ENCODE measurements around the gene ITIH4. TPM values are rescaled to one million over a fixed set of nuclear protein-coding genes. Genes with fewer than 3 reads are reported as not detected.
A peak's percentile ranks its signal among the peaks of the same experiment; 100 is the strongest.

ITIH4 gene
- total RNA-seq, 1 donor from 2014 or later, result 1.1 TPM

DNA sequence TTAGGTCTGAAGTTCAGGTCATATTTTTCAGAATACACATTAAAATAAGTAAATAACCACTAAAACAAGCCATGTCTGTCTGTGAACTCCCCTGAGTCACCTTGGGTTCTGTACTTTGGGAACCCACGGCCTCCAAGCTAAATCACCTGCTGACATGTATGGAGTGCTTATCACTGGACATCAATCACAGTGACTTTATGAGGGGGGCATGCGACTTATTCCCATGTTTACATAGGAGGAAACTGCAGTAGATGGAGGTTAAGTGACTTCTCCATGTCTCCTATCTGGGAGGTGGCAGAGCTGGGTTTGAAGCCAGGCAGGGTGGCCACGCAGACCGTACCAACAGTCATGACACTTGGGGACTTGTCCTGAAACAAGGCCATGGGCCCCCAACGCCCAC is 8.1 kb downstream of the ITIH4 start:
- Mint-ChIP-seq H3K4me3 (no peak overlapping the region), H3K36me3 (no peaks in the 10 kb centered on the region), H3K9me3 (no peaks in the 10 kb centered on the region), H3K27me3 (ENCODE audit: insufficient read depth, low read depth) (peaks cover 11% of the 10 kb centered on the region), H3K27ac (no peak overlapping the region), H3K4me1 (peaks cover 17% of the 10 kb centered on the region)
- no peak overlapping the region for H2AFZ ChIP-seq (replicated peaks)
- no peak overlapping the region for H3K4me3 ChIP-seq
- H3K27ac ChIP-seq, result no peak overlapping the region
- no peaks in the 10 kb centered on the region for H4K20me1 ChIP-seq (ENCODE audit: low read depth)
- no peaks in the 10 kb centered on the region for H3K79me2 ChIP-seq (ENCODE audit: low read depth)
- no peaks in the 10 kb centered on the region for H3K9me3 ChIP-seq (ENCODE audit: low read depth)
- peaks cover 10% of the 10 kb centered on the region for H3K4me1 ChIP-seq
- DNase-seq (ENCODE audit: low spot score), result no peak
- H3F3A ChIP-seq (ENCODE audit: low read depth), result peaks cover 4% of the 10 kb centered on the region
- no peak overlapping the region for H3K9ac ChIP-seq
- TF ChIP-seq EZH2phosphoT487 (IDR thresholded peaks at IDR 0.05), result no peak
- no peak for TF ChIP-seq EZH2 (IDR thresholded peaks at IDR 0.05)
- TF ChIP-seq, protein P1, sequence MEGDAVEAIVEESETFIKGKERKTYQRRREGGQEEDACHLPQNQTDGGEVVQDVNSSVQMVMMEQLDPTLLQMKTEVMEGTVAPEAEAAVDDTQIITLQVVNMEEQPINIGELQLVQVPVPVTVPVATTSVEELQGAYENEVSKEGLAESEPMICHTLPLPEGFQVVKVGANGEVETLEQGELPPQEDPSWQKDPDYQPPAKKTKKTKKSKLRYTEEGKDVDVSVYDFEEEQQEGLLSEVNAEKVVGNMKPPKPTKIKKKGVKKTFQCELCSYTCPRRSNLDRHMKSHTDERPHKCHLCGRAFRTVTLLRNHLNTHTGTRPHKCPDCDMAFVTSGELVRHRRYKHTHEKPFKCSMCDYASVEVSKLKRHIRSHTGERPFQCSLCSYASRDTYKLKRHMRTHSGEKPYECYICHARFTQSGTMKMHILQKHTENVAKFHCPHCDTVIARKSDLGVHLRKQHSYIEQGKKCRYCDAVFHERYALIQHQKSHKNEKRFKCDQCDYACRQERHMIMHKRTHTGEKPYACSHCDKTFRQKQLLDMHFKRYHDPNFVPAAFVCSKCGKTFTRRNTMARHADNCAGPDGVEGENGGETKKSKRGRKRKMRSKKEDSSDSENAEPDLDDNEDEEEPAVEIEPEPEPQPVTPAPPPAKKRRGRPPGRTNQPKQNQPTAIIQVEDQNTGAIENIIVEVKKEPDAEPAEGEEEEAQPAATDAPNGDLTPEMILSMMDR (IDR thresholded peaks at IDR 0.05), result no peak
- no peaks in the 10 kb centered on the region for H3K36me3 ChIP-seq
- H3K4me2 ChIP-seq, result no peak overlapping the region
- H3K27me3 ChIP-seq, result no peaks in the 10 kb centered on the region

DNA sequence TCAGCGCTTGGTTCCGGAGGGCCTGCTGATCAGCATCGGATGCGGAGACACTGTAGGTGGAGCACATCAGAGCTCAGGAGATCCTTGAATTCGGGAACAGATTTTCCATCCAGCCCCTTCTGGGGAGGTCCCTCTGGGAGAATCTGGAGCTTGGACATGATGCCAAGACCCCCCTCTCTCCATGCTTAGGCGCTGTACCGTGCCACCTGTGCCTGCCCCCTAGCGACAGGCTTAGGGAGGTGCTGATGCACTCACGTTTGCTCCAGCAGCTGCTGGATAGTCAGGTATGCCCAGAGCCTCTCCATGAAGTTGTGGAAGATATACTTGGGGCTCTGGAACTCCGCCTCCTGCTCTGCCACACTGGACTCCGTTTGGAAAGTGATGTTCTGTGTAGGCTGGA is 9.7 kb downstream of the ITIH4 start:
- Histone ChIP-seq H3K4me3 (no peak overlapping the region), H3F3A (ENCODE audit: low read depth) (peaks cover 4% of the 10 kb centered on the region), H2AFZ (replicated peaks) (peak overlapping the region; percentile 57), H3K36me3 (no peaks in the 10 kb centered on the region), H4K20me1 (ENCODE audit: low read depth) (no peaks in the 10 kb centered on the region), H3K9me3 (ENCODE audit: low read depth) (no peaks in the 10 kb centered on the region), H3K9ac (no peak overlapping the region), H3K27ac (no peak overlapping the region), H3K4me1 (peaks cover 10% of the 10 kb centered on the region), H3K27me3 (no peaks in the 10 kb centered on the region), H3K4me2 (no peak overlapping the region), H3K79me2 (ENCODE audit: low read depth) (no peaks in the 10 kb centered on the region)
- Mint-ChIP-seq H3K4me3 (no peak overlapping the region), H3K27me3 (ENCODE audit: insufficient read depth, low read depth) (peaks cover 6% of the 10 kb centered on the region), H3K9me3 (no peaks in the 10 kb centered on the region), H3K27ac (peak overlapping the region; percentile 63), H3K4me1 (peaks cover 17% of the 10 kb centered on the region), H3K36me3 (no peaks in the 10 kb centered on the region)
- TF ChIP-seq EZH2phosphoT487 (IDR thresholded peaks at IDR 0.05), result no peak
- no peak for TF ChIP-seq EZH2 (IDR thresholded peaks at IDR 0.05)
- TF ChIP-seq, protein P1 (IDR thresholded peaks at IDR 0.05), result peak; percentile 81
- peak; percentile 76 for DNase-seq (ENCODE audit: low spot score)

DNA sequence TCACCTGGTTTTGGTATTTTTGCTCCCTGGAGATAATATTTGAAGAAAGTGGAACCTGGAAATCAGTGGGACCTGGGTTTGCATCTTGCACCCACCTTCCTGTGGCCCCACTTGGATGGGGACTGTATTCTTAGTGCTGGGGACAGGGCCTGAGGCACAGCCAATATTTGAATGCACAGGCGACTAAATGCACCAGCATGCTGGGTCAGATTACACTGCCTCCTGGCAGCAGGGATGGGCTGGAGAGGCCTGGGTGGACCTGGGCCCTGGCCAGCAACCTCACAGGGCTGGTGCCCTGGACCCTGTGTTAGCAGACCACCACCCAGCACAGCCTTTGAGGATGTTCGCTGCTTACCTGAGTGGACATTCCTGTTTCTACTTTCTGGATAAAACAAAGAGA is 10.5 kb downstream of the ITIH4 start:
- Histone ChIP-seq H2AFZ (replicated peaks) (peak overlapping the region; percentile 57), H3K9me3 (ENCODE audit: low read depth) (no peaks in the 10 kb centered on the region), H3K36me3 (no peaks in the 10 kb centered on the region), H3K27ac (no peak overlapping the region), H3K27me3 (no peaks in the 10 kb centered on the region), H3K4me2 (peak overlapping the region; percentile 22), H3F3A (ENCODE audit: low read depth) (peaks cover 4% of the 10 kb centered on the region), H3K4me1 (peaks cover 10% of the 10 kb centered on the region), H3K9ac (no peak overlapping the region), H3K79me2 (ENCODE audit: low read depth) (no peaks in the 10 kb centered on the region), H3K4me3 (no peak overlapping the region), H4K20me1 (ENCODE audit: low read depth) (no peaks in the 10 kb centered on the region)
- no peak for TF ChIP-seq EZH2phosphoT487 (IDR thresholded peaks at IDR 0.05)
- no peak for TF ChIP-seq EZH2 (IDR thresholded peaks at IDR 0.05)
- TF ChIP-seq, protein P1 (IDR thresholded peaks at IDR 0.05), result no peak
- H3K4me1 Mint-ChIP-seq, result peaks cover 17% of the 10 kb centered on the region
- peak; percentile 55 for DNase-seq (ENCODE audit: low spot score)
- H3K27ac Mint-ChIP-seq, result peak overlapping the region; percentile 85
- H3K4me3 Mint-ChIP-seq, result no peak overlapping the region
- no peaks in the 10 kb centered on the region for H3K9me3 Mint-ChIP-seq
- peaks cover 5% of the 10 kb centered on the region for H3K27me3 Mint-ChIP-seq (ENCODE audit: insufficient read depth, low read depth)
- H3K36me3 Mint-ChIP-seq, result no peaks in the 10 kb centered on the region
